Measurements from ENCODE around the gene BRIX1.

- no peak for TF ChIP-seq CTCF (conservative IDR thresholded peaks at IDR 0.05; ENCODE audit: low read depth, low read length)
- no peak for TF ChIP-seq EZH2 (IDR thresholded peaks at IDR 0.05; ENCODE audit: borderline replicate concordance, low read depth, low read length, poor library complexity, severe bottlenecking)
These were observed 806 bp upstream of the BRIX1 start for GRCh38 chr5:34914671-34915138.
